Measurements from ENCODE around the gene STAC. TPM values are rescaled to one million over a fixed set of nuclear protein-coding genes. Genes with fewer than 3 reads are reported as not detected.

Gene STAC
- total and polyA plus RNA-seq, 2 donors (not counting 3 experiments of a cell fraction or from before 2014, with no cell fraction given) = 0.03 to 0.88 TPM

DNA sequence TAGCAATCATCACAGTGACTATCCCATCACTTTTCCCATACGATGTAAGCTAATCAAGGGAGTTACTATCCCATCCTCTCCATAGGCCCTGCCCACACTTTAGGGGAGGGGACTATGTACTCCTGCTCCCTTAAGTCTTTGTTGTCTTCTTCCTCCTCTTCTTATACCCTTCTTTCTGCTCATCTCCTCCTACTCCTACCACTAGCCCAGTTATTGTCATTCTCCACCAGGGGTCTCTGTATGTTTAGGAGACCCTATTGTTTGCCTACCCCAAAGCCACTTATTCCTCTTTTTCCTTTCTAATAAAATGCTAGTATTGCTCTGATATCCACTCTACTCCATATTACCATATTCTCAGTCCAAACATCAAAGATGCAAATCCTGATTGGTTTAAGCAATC lies 27.8 kb downstream of the STAC start:
- H3K4me3 ChIP-seq (replicated peaks in 1 of 3; ENCODE audit: insufficient read depth in 1 of 3, low read depth in 1 of 3, low read length in 3 of 3) = no peak overlapping the region
- dilution Hi-C loops (cut with MboI; ENCODE audit: extremely low pct_ligation_motif_present, low sequenced_read_pairs) (no loop called here), intact Hi-C loops (cut with micrococcal nuclease) (no loop called here)
- H3K4me1 ChIP-seq (ENCODE audit: control insufficient read depth, extremely low read depth, insufficient read depth, low read length) = no peaks in the 10 kb centered on the region
- ChIA-PET POLR2A (no interaction called here), CTCF (no interaction called here)
- no peaks in the 10 kb centered on the region for H3K36me3 ChIP-seq (ENCODE audit: control insufficient read depth in 2 of 2, extremely low read depth in 1 of 2, insufficient read depth in 2 of 2, low read length in 2 of 2)
- TF ChIP-seq EZH2 (IDR thresholded peaks at IDR 0.05; ENCODE audit: borderline replicate concordance, low read depth, low read length, severe bottlenecking) (no peak), GATA2 (IDR thresholded peaks at IDR 0.05; ENCODE audit: insufficient read depth, insufficient read length, low read depth, low read length) (no peak), POLR2AphosphoS5 (IDR thresholded peaks at IDR 0.05; ENCODE audit: insufficient read depth, low read depth, low read length) (no peak), FOS (IDR thresholded peaks at IDR 0.05; ENCODE audit: borderline replicate concordance, insufficient read depth, low read length) (no peak), POLR2A (IDR thresholded peaks at IDR 0.05; ENCODE audit: low read depth, low read length) (no peak), MYC (IDR thresholded peaks at IDR 0.05; ENCODE audit: low read depth, low read length) (no peak), JUN (IDR thresholded peaks at IDR 0.05; ENCODE audit: borderline replicate concordance, insufficient read depth, insufficient read length, low read depth) (no peak)
- TF ChIP-seq, protein P1, sequence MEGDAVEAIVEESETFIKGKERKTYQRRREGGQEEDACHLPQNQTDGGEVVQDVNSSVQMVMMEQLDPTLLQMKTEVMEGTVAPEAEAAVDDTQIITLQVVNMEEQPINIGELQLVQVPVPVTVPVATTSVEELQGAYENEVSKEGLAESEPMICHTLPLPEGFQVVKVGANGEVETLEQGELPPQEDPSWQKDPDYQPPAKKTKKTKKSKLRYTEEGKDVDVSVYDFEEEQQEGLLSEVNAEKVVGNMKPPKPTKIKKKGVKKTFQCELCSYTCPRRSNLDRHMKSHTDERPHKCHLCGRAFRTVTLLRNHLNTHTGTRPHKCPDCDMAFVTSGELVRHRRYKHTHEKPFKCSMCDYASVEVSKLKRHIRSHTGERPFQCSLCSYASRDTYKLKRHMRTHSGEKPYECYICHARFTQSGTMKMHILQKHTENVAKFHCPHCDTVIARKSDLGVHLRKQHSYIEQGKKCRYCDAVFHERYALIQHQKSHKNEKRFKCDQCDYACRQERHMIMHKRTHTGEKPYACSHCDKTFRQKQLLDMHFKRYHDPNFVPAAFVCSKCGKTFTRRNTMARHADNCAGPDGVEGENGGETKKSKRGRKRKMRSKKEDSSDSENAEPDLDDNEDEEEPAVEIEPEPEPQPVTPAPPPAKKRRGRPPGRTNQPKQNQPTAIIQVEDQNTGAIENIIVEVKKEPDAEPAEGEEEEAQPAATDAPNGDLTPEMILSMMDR (IDR thresholded peaks at IDR 0.05; ENCODE audit: extremely low read depth in 1 of 2, insufficient read depth in 1 of 2, low read depth in 1 of 2, low read length in 2 of 2) = no peak
- TF ChIP-seq, protein P2, sequence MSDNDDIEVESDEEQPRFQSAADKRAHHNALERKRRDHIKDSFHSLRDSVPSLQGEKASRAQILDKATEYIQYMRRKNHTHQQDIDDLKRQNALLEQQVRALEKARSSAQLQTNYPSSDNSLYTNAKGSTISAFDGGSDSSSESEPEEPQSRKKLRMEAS (IDR thresholded peaks at IDR 0.05; ENCODE audit: insufficient read depth, insufficient read length) = no peak
- H3K9ac ChIP-seq (replicated peaks; ENCODE audit: extremely low read depth, insufficient read depth, low read length) = no peak overlapping the region
- H3K9me1 ChIP-seq (replicated peaks; ENCODE audit: control insufficient read depth, extremely low read depth, insufficient read depth, low read length) = no peaks in the 10 kb centered on the region
- no peaks in the 10 kb centered on the region for H3K79me2 ChIP-seq (ENCODE audit: control insufficient read depth, insufficient read depth, low read length)
- no peak overlapping the region for H2AFZ ChIP-seq (ENCODE audit: low read depth, low read length)
- H3K27ac ChIP-seq (ENCODE audit: insufficient read depth, low read depth, low read length) = no peak overlapping the region
- H3K27me3 ChIP-seq (ENCODE audit: control insufficient read depth in 2 of 2, insufficient read depth in 2 of 2, low read length in 2 of 2) = no peaks in the 10 kb centered on the region
- H4K20me1 ChIP-seq (replicated peaks; ENCODE audit: control insufficient read depth, extremely low read depth, insufficient read depth, low read length) = no peaks in the 10 kb centered on the region
- no TSS peak for BruUV-seq (replicated peaks)
- H3K4me2 ChIP-seq (ENCODE audit: insufficient read depth, low read length) = no peak overlapping the region
- no peak for FAIRE-seq
- H3K9me3 ChIP-seq (replicated peaks; ENCODE audit: control insufficient read depth, insufficient read depth, low read length) = peaks cover 2% of the 10 kb centered on the region
- DNase-seq (ENCODE audit: low read depth, low spot score) = no peak

All from endothelial cell of umbilical vein (primary cell).